ENCODE results near the gene GNAQ.

DNA sequence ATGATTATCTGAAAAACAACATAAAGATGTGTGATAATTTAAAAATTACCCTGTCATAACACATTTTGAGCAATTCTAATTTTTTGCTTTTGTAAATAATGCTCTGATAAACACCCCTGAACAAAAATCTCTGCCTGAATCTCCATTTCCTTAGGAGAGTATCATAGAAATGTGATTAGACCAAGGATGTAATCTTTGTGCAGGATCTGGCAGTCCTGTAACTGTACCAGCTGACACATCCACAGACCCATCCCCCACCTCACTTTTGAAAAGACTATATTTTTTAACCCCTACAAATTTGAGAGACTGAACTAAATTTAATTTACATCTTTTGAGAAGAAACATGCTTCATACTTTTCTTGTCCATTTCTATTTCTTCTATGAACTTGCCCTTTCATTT is 101.7 kb downstream of the GNAQ start:
- TF ChIP-seq, protein P1, sequence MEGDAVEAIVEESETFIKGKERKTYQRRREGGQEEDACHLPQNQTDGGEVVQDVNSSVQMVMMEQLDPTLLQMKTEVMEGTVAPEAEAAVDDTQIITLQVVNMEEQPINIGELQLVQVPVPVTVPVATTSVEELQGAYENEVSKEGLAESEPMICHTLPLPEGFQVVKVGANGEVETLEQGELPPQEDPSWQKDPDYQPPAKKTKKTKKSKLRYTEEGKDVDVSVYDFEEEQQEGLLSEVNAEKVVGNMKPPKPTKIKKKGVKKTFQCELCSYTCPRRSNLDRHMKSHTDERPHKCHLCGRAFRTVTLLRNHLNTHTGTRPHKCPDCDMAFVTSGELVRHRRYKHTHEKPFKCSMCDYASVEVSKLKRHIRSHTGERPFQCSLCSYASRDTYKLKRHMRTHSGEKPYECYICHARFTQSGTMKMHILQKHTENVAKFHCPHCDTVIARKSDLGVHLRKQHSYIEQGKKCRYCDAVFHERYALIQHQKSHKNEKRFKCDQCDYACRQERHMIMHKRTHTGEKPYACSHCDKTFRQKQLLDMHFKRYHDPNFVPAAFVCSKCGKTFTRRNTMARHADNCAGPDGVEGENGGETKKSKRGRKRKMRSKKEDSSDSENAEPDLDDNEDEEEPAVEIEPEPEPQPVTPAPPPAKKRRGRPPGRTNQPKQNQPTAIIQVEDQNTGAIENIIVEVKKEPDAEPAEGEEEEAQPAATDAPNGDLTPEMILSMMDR (IDR thresholded peaks at IDR 0.05): no peak
- no peak for TF ChIP-seq POLR2A (IDR thresholded peaks at IDR 0.05)

Data from body of pancreas (tissue), 4 donors.